OCI-LY3 (cell line): Measurements from ENCODE around the gene CREB5.

ENCODE experiments used
- H2AFZ ChIP-seq: fragments of 200-600, 300-600 bp; shearing (Covaris generic); 2 replicates; pipeline ENCODE4 v1.6.0; 2014; ENCODE audit warnings: antibody characterized with exemption, low read depth, low read length
- H3K27ac ChIP-seq: fragments of 200-600, 300-600 bp; sonication (generic); 2 replicates; pipeline ENCODE4 v1.5.1; 2014; ENCODE audit warnings: mild to moderate bottlenecking, low read length, moderate library complexity, mixed read lengths
- H3K27me3 ChIP-seq: fragments of 200-600, 300-600 bp; sonication (generic); 2 replicates; pipeline ENCODE4 v1.6.1; 2014; ENCODE audit warnings: low read depth, low read length, mixed read lengths
- H3K36me3 ChIP-seq: fragments of 200-600, 300-600 bp; sonication (generic); replicated peaks from 2 replicates; pipeline ENCODE3; 2014; ENCODE audit warnings: low read depth, low read length, mixed read lengths
- H3K4me1 ChIP-seq: fragments of 300-600, 200-600 bp; sonication (generic); 2 replicates; pipeline ENCODE4 v1.6.1; 2014; ENCODE audit warnings: low read length, mixed read lengths
- H3K4me2 ChIP-seq: fragments of 200-600, 300-600 bp; sonication (generic); 2 replicates; pipeline ENCODE4 v1.6.1; 2014; ENCODE audit warnings: low read length, mixed read lengths
- H3K4me3 ChIP-seq: fragments of 300-600, 200-600 bp; sonication (generic); 2 replicates; pipeline ENCODE4 v1.5.1; 2014; ENCODE audit warnings: antibody characterized with exemption, mild to moderate bottlenecking, low read length, moderate library complexity
- H3K79me2 ChIP-seq: fragments of 300-600, 200-600 bp; shearing (Covaris generic); 2 replicates; pipeline ENCODE4 v1.6.1; 2014; ENCODE audit warnings: mild to moderate bottlenecking, low read length, mixed read lengths
- H3K9ac ChIP-seq: fragments of 300-600, 200-600 bp; shearing (Covaris generic); 2 replicates; pipeline ENCODE4 v1.6.0; 2014; ENCODE audit warnings: mild to moderate bottlenecking, low read length, moderate library complexity
- H3K9me3 ChIP-seq: fragments of 200-600, 300-600 bp; shearing (Covaris generic); 2 replicates; pipeline ENCODE4 v1.6.1; 2014; ENCODE audit warnings: low read length, mixed read lengths; ENCODE audit not compliant: insufficient read depth
- H4K20me1 ChIP-seq: fragments of 200-600, 300-600 bp; sonication (generic); 2 replicates; pipeline ENCODE4 v1.6.1; 2016; ENCODE audit warnings: low read length, mixed read lengths; ENCODE audit not compliant: insufficient read depth
- CTCF ChIP-seq: fragments of 200-600, 300-600 bp; sonication (generic); IDR thresholded peaks from 2 replicates; pipeline ENCODE4 v1.5.1; 2014; ENCODE audit warnings: antibody characterized with exemption, low read length, low read depth
- EZH2phosphoT487 ChIP-seq: fragments of 200-600 bp; shearing (Covaris generic); IDR thresholded peaks from 2 replicates; pipeline ENCODE4 v1.6.1; 2018; ENCODE audit warnings: antibody characterized with exemption, mixed run types, low read depth

The CREB5 gene

GRCh38 chr7:28623105-28623730 is 210.9 kb downstream of the CREB5 start:
- no peak overlapping the region for H3K27ac ChIP-seq
- H3K4me2 ChIP-seq, result no peak overlapping the region
- H3K4me3 ChIP-seq, result no peak overlapping the region
- H3K9ac ChIP-seq, result no peak overlapping the region
- no peaks in the 10 kb centered on the region for H3K79me2 ChIP-seq
- TF ChIP-seq EZH2phosphoT487 (no peak), CTCF (no peak)
- H3K4me1 ChIP-seq, result no peaks in the 10 kb centered on the region
- H3K27me3 ChIP-seq, result peaks cover 5% of the 10 kb centered on the region; the same call in 1 of the 2 replicates
- no peaks in the 10 kb centered on the region for H3K36me3 ChIP-seq
- H3K9me3 ChIP-seq, result no peaks in the 10 kb centered on the region
- H4K20me1 ChIP-seq, result no peaks in the 10 kb centered on the region
- H2AFZ ChIP-seq, result no peak overlapping the region

- Histone ChIP-seq H3K27ac (no peak overlapping the region), H3K4me2 (no peak overlapping the region), H3K36me3 (no peaks in the 10 kb centered on the region), H3K9ac (no peak overlapping the region), H3K9me3 (no peaks in the 10 kb centered on the region), H2AFZ (no peak overlapping the region), H3K79me2 (no peaks in the 10 kb centered on the region), H4K20me1 (no peaks in the 10 kb centered on the region), H3K4me3 (no peak overlapping the region), H3K27me3 (peaks cover 10% of the 10 kb centered on the region; the same call in 1 of the 2 replicates), H3K4me1 (no peaks in the 10 kb centered on the region)
- TF ChIP-seq EZH2phosphoT487 (no peak), CTCF (peak; percentile 51)
Observed at GRCh38 chr7:28623863-28624262, 211.5 kb downstream of the CREB5 start.

GRCh38 chr7:28625432-28625831 is 213.1 kb downstream of the CREB5 start:
- H2AFZ ChIP-seq, result no peak overlapping the region
- no peaks in the 10 kb centered on the region for H3K4me1 ChIP-seq
- H3K36me3 ChIP-seq, result no peaks in the 10 kb centered on the region
- H3K4me3 ChIP-seq, result no peak overlapping the region
- no peak overlapping the region for H3K9ac ChIP-seq
- H3K9me3 ChIP-seq, result no peaks in the 10 kb centered on the region
- peaks cover 25% of the 10 kb centered on the region for H3K27me3 ChIP-seq
- H4K20me1 ChIP-seq, result no peaks in the 10 kb centered on the region
- TF ChIP-seq CTCF, result no peak
- TF ChIP-seq EZH2phosphoT487, result no peak
- H3K4me2 ChIP-seq, result no peak overlapping the region
- no peak overlapping the region for H3K27ac ChIP-seq
- H3K79me2 ChIP-seq, result no peaks in the 10 kb centered on the region

GRCh38 chr7:28626221-28626620 is 213.9 kb downstream of the CREB5 start:
- Histone ChIP-seq H3K4me2 (no peak overlapping the region), H3K27me3 (peaks cover 26% of the 10 kb centered on the region), H2AFZ (no peak overlapping the region), H3K27ac (no peak overlapping the region), H3K9ac (no peak overlapping the region), H4K20me1 (no peaks in the 10 kb centered on the region), H3K79me2 (no peaks in the 10 kb centered on the region), H3K36me3 (no peaks in the 10 kb centered on the region), H3K4me1 (no peaks in the 10 kb centered on the region), H3K9me3 (no peaks in the 10 kb centered on the region), H3K4me3 (no peak overlapping the region)
- TF ChIP-seq EZH2phosphoT487 (no peak), CTCF (no peak)
